ENCODE measurements around the gene CFAP157. TPM values are rescaled to one million over a fixed set of nuclear protein-coding genes. Genes with fewer than 3 reads are reported as not detected.

CFAP157 gene
- polyA plus RNA-seq, 1 of the 3 experiments (the other 2 are of a cell fraction): 0.25 TPM

GRCh38 chr9:127660886-127661741 is 45.7 kb upstream of the CFAP157 start:
- POLR2A ChIA-PET: interaction anchor here (1.0 to 1.1 kb wide), 4 partner anchors 9 to 194 kb away, joined by 3 to 7 read pairs (median 6); partner anchors contain the start of genes ENG and TOR2A

More at GRCh38 chr9:127660886-127661741, 45.7 kb upstream of the CFAP157 start:
- no peak overlapping the region for H2AFZ ChIP-seq (ENCODE audit: low read depth)
- no peaks in the 10 kb centered on the region for H3K27me3 ChIP-seq (ENCODE audit: insufficient read depth)
- no peaks in the 10 kb centered on the region for H4K20me1 ChIP-seq (ENCODE audit: insufficient read depth)
- peak overlapping the region in 1 of 2 experiments; percentile 90; a peak in 2 of 4 replicates for H3K27ac ChIP-seq (ENCODE audit: low read depth in 2 of 2, low read length in 1 of 2)
- H3K4me1 ChIP-seq (ENCODE audit: control insufficient read depth in 1 of 2, insufficient read depth in 2 of 2, low read depth in 1 of 2, low read length in 1 of 2): peaks cover 0 to 49% of the 10 kb centered on the region in 2 experiments; a peak in 2 of 4 replicates
- H3K36me3 ChIP-seq (replicated peaks in 1 of 2; ENCODE audit: control insufficient read depth in 1 of 2, insufficient read depth in 2 of 2, low read length in 1 of 2): peaks cover 15 to 35% of the 10 kb centered on the region in 2 experiments
- no peaks in the 10 kb centered on the region for H3K9me2 ChIP-seq
- no peaks in the 10 kb centered on the region for H3K79me2 ChIP-seq (ENCODE audit: insufficient read depth)
- no peaks in the 10 kb centered on the region for H3K9me3 ChIP-seq
- peaks cover 4% of the 10 kb centered on the region for H3F3A ChIP-seq (replicated peaks; ENCODE audit: insufficient read depth)
- H3K9ac ChIP-seq: no peak overlapping the region
- DNase-seq: peak; percentile 70
- CTCF ChIA-PET: interaction anchor here (1.2 to 2.2 kb wide), 5 partner anchors 10 to 123 kb away, joined by 3 to 6 read pairs (median 5); no protein-coding TSS in a partner anchor
- TF ChIP-seq YY1 (IDR thresholded peaks at IDR 0.05; ENCODE audit: low read depth): no peak
- TF ChIP-seq CHD2 (IDR thresholded peaks at IDR 0.05; ENCODE audit: low read length, partially characterized antibody): no peak
- no peak for TF ChIP-seq CTCF (IDR thresholded peaks at IDR 0.05)
- TF ChIP-seq RAD21 (IDR thresholded peaks at IDR 0.05; ENCODE audit: low read length): peak; percentile 14; the same call in 1 of the 2 replicates
- TF ChIP-seq FOXM1 (IDR thresholded peaks at IDR 0.05; ENCODE audit: low read depth): no peak
- peak in 1 of 2 experiments; percentile 71; a peak in 2 of 4 replicates for TF ChIP-seq EP300 (IDR thresholded peaks at IDR 0.05; ENCODE audit: borderline replicate concordance in 1 of 2, low read depth in 1 of 2, low read length in 1 of 2)
- no peak for TF ChIP-seq NFIC (IDR thresholded peaks at IDR 0.05; ENCODE audit: borderline replicate concordance)
- TF ChIP-seq GATA2 (CRISPR knock-in tag; IDR thresholded peaks at IDR 0.05): peak; percentile 60
- TF ChIP-seq FOSL2 (IDR thresholded peaks at IDR 0.05; ENCODE audit: borderline replicate concordance, low read depth): no peak
- no peak for TF ChIP-seq RCOR1 (IDR thresholded peaks at IDR 0.05; ENCODE audit: low read length)
- TF ChIP-seq MXI1 (IDR thresholded peaks at IDR 0.05; ENCODE audit: low read depth, low read length): peak; percentile 41
- no peak for TF ChIP-seq ZBTB33 (IDR thresholded peaks at IDR 0.05; ENCODE audit: borderline replicate concordance, low read depth)
- no peak for TF ChIP-seq MAX (IDR thresholded peaks at IDR 0.05; ENCODE audit: low read depth)
- TF ChIP-seq IRF3 (IDR thresholded peaks at IDR 0.05; ENCODE audit: low read depth, low read length): no peak
- H3K4me3 ChIP-seq (ENCODE audit: low read depth in 2 of 2, low read length in 1 of 2): no peak overlapping the region
- 80% methylated on average over 13 of the region's 13 CpGs for WGBS (ENCODE audit: low lambda C conversion rate)
- H3K4me2 ChIP-seq: no peak overlapping the region
